ENCODE results near the gene TMUB1.
"Not testable (repeated sequence)": the region's sequence is repeated elsewhere in the genome, so short reads cannot be mapped to it uniquely, and the experiment has no call there.

DNA sequence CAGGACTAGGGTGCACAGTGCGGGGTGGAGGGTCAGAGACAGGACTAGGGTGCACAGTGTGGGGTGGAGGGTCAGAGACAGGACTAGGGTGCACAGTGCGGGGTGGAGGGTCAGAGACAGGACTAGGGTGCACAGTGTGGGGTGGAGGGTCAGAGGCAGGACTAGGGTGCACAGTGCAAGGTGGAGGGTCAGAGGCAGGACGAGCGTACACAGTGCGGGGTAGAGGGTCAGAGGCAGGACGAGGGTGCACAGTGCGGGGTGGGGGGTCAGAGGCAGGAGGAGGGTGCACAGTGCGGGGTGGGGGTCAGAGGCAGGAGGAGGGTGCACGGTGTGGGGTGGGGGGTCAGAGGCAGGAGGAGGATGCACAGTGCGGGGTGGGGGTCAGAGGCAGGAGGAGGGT lies 39.8 kb downstream of the TMUB1 start:
- not testable (repeated sequence) for TF ChIP-seq CTCF, POLR2A (IDR thresholded peaks at IDR 0.05)
